Erythroblast (primary cell): ENCODE measurements around the gene BPIFB2.

Source experiments
- GATA1 ChIP-seq: IDR thresholded peaks from 2 replicates; pipeline ENCODE4 v1.6.1; 2011; ENCODE audit warnings: low read depth, mild to moderate bottlenecking, control low read depth, low read length, moderate library complexity
- POLR2A ChIP-seq: IDR thresholded peaks from 2 replicates; pipeline ENCODE4 v1.6.1; 2011; ENCODE audit warnings: mild to moderate bottlenecking, low read length

- TF ChIP-seq POLR2A (no peak), GATA1 (no peak)
Measured at GRCh38 chr20:33015114-33015484, 7.6 kb downstream of the BPIFB2 start.
